ENCODE data around the gene TRIM50. TPM values are rescaled to one million over a fixed set of nuclear protein-coding genes. Genes with fewer than 3 reads are reported as not detected.

The TRIM50 gene
- total RNA-seq, 4 donors from 2014 or later = 0.41 TPM; not detected in 3

- no peaks in the 10 kb centered on the region for H3K27me3 ChIP-seq
- no peak for ATAC-seq
Measured at GRCh38 chr7:73369009-73369408, 41.1 kb upstream of the TRIM50 start.

GRCh38 chr7:73366990-73367389 lies 39.1 kb upstream of the TRIM50 start:
- Histone ChIP-seq H3K27me3 (no peaks in the 10 kb centered on the region), H3K4me1 (no peaks in the 10 kb centered on the region), H3K27ac (no peak overlapping the region), H3K9me3 (no peaks in the 10 kb centered on the region), H3K36me3 (no peaks in the 10 kb centered on the region), H3K4me3 (no peak overlapping the region)
- no peak for ATAC-seq
- DNase-seq = no peak
- TF ChIP-seq POLR2A (IDR thresholded peaks at IDR 0.05) (no peak), CTCF (IDR thresholded peaks at IDR 0.05 in 4 of 5, conservative IDR thresholded peaks at IDR 0.05 in 1 of 5) (no peak)
- in situ Hi-C loops (cut with MboI; ENCODE audit: low sequenced_read_pairs in 4 of 4) (no loop called here), intact Hi-C loops (cut with DNase I; ENCODE audit: low total_unique reads) (no loop called here)

More at GRCh38 chr7:73369009-73369408, 41.1 kb upstream of the TRIM50 start:
- no peaks in the 10 kb centered on the region for H3K4me1 ChIP-seq
- DNase-seq = no peak
- H3K36me3 ChIP-seq = no peaks in the 10 kb centered on the region
- no peak overlapping the region for H3K4me3 ChIP-seq
- no peak overlapping the region for H3K27ac ChIP-seq
- in situ Hi-C loops (cut with MboI; ENCODE audit: low sequenced_read_pairs in 4 of 4) (no loop called here), intact Hi-C loops (cut with DNase I; ENCODE audit: low total_unique reads) (no loop called here)
- TF ChIP-seq POLR2A (IDR thresholded peaks at IDR 0.05) (no peak), CTCF (IDR thresholded peaks at IDR 0.05 in 4 of 5, conservative IDR thresholded peaks at IDR 0.05 in 1 of 5) (no peak)
- no peaks in the 10 kb centered on the region for H3K9me3 ChIP-seq

GRCh38 chr7:73366127-73366526 lies 38.2 kb upstream of the TRIM50 start:
- TF ChIP-seq CTCF (IDR thresholded peaks at IDR 0.05 in 4 of 5, conservative IDR thresholded peaks at IDR 0.05 in 1 of 5) (no peak), POLR2A (IDR thresholded peaks at IDR 0.05) (no peak)
- Histone ChIP-seq H3K9me3 (no peaks in the 10 kb centered on the region), H3K27ac (no peak overlapping the region), H3K4me1 (no peaks in the 10 kb centered on the region), H3K36me3 (no peaks in the 10 kb centered on the region), H3K27me3 (no peaks in the 10 kb centered on the region), H3K4me3 (no peak overlapping the region)
- ATAC-seq (no peak), DNase-seq (no peak)
- intact Hi-C loops (cut with DNase I; ENCODE audit: low total_unique reads) = no loop called here
- in situ Hi-C loops (cut with MboI; ENCODE audit: low sequenced_read_pairs in 4 of 4) = no loop called here

GRCh38 chr7:73364006-73364728 lies 36.3 kb upstream of the TRIM50 start:
- ATAC-seq = peak in 1 of 2 donors; percentile 27
- intact Hi-C loops (cut with DNase I; ENCODE audit: low total_unique reads) = no loop called here

More at GRCh38 chr7:73364006-73364728, 36.3 kb upstream of the TRIM50 start:
- H3K27ac ChIP-seq = no peak overlapping the region
- H3K4me1 ChIP-seq = no peaks in the 10 kb centered on the region
- in situ Hi-C loops (cut with MboI; ENCODE audit: low sequenced_read_pairs in 4 of 4) = no loop called here
- H3K9me3 ChIP-seq = no peaks in the 10 kb centered on the region
- TF ChIP-seq CTCF (IDR thresholded peaks at IDR 0.05 in 4 of 5, conservative IDR thresholded peaks at IDR 0.05 in 1 of 5) (no peak), POLR2A (IDR thresholded peaks at IDR 0.05) (no peak)
- no peaks in the 10 kb centered on the region for H3K36me3 ChIP-seq
- DNase-seq = no peak
- H3K4me3 ChIP-seq = peak overlapping the region in 1 of 4 donors; percentile 15
- no peaks in the 10 kb centered on the region for H3K27me3 ChIP-seq
